HCT116 (cell line): ENCODE data around the gene CELF4. TPM values are rescaled to one million over a fixed set of nuclear protein-coding genes. Genes with fewer than 3 reads are reported as not detected.

Experiments used
- ATAC-seq: fragments of 200-7000 bp; cut with Tn5 transposase; 2 replicates; pipeline ENCODE4 v1.9.1; 2020; ENCODE audit warnings: mild to moderate bottlenecking, moderate library complexity
- BruUV-seq: library from RNA; stranded (reverse); fragments of 400-500 nt; replicated peaks from 2 replicates; lab custom pipeline; 2021; lab: Mats Ljungman, UMichigan
- CTCF ChIA-PET: fragments of 300-600 bp; sonication (Branson Sonifier 250); formaldehyde crosslinking; loops from one replicate; lab custom pipeline; 2021; ENCODE audit warnings: antibody characterized with exemption; lab: Charles Lee
- POLR2A ChIA-PET: fragments of 300-600, 350-600 bp; sonication (Branson Sonifier 250); formaldehyde crosslinking; loops from one replicate; lab custom pipeline; 2021; ENCODE audit warnings: antibody characterized with exemption; lab: Charles Lee
- RAD21 ChIA-PET, 2 experiments: fragments of 300-600 bp; sonication (Branson Sonifier 250); formaldehyde crosslinking; loops; one replicate each; lab custom pipeline; 2023; ENCODE audit warnings: low total read pairs in 2 of 2; ENCODE audit not compliant: uncharacterized antibody in 2 of 2, unreplicated experiment in 2 of 2, low non-redundant PET in 1 of 2; lab: Charles Lee
- DNase-seq: peaks from one replicate; pipeline ENCODE4 v3.0.0-alpha.2; 2010; ENCODE audit warnings: low read depth, low spot score
- H2AFZ ChIP-seq: fragments of 200-600 bp; shearing (Covaris generic), sonication (generic); 2 replicates; pipeline ENCODE4 v1.6.1; 2017; ENCODE audit warnings: low read depth, mixed run types, mixed read lengths, antibody characterized with exemption, low read length; ENCODE audit not compliant: poor library complexity, severe bottlenecking
- H3K27ac ChIP-seq: 2 replicates; pipeline ENCODE4 v1.5.1; 2012; ENCODE audit warnings: low read depth, low read length
- H3K27me3 ChIP-seq: fragments of 200-600 bp; sonication (generic); 2 replicates; pipeline ENCODE4 v1.6.1; 2016; ENCODE audit warnings: mixed run types, low read length, mixed read lengths; ENCODE audit not compliant: insufficient read depth
- H3K36me3 ChIP-seq, 2 experiments: fragments of 200-500 bp in 1 of 2; fragments of 200-600 bp in 1 of 2; sonication (Bioruptor generic) in 1 of 2; sonication (generic) in 1 of 2; 2 replicates each; pipeline versions ENCODE4 v1.5.1 to v1.6.1; 2014 to 2016; ENCODE audit warnings: low read length in 2 of 2, inconsistent platforms in 1 of 2, mixed read lengths in 1 of 2, mixed run types in 1 of 2; ENCODE audit not compliant: insufficient read depth in 2 of 2, control insufficient read depth in 1 of 2
- H3K4me1 ChIP-seq, 2 experiments: fragments of 200-600 bp in 1 of 2; sonication (generic) in 1 of 2; 2 replicates each; pipeline versions ENCODE4 v1.5.1 to v1.6.1; 2012 to 2017; ENCODE audit warnings: low read length in 2 of 2, inconsistent platforms in 1 of 2, mild to moderate bottlenecking in 1 of 2, mixed read lengths in 1 of 2, mixed run types in 1 of 2, moderate library complexity in 1 of 2; ENCODE audit not compliant: insufficient read depth in 2 of 2, control insufficient read depth in 1 of 2
- H3K4me2 ChIP-seq: fragments of 200-600 bp; sonication (generic); 2 replicates; pipeline ENCODE4 v1.6.1; 2017; ENCODE audit warnings: mixed run types, low read length, mixed read lengths
- H3K4me3 ChIP-seq, 2 experiments: fragments of 200-600 bp in 1 of 2; sonication (generic) in 1 of 2; replicated peaks in 1 of 2; 2 replicates each; pipeline ENCODE4 v1.5.1; 2011 to 2016; ENCODE audit warnings: low read length in 2 of 2, control low read depth in 1 of 2, low read depth in 1 of 2, mild to moderate bottlenecking in 1 of 2, mixed read lengths in 1 of 2, mixed run types in 1 of 2
- H3K79me2 ChIP-seq: fragments of 200-600 bp; sonication (generic); 2 replicates; pipeline ENCODE4 v1.6.1; 2017; ENCODE audit warnings: mild to moderate bottlenecking, mixed run types, low read length, moderate library complexity, mixed read lengths; ENCODE audit not compliant: insufficient read depth
- H3K9ac ChIP-seq: fragments of 200-600 bp; sonication (generic); 2 replicates; pipeline ENCODE4 v1.6.1; 2016; ENCODE audit warnings: low read length, mixed read lengths
- H3K9me2 ChIP-seq: fragments of 200-600 bp; sonication (generic), shearing (Covaris generic); 2 replicates; pipeline ENCODE4 v1.6.1; 2017; ENCODE audit warnings: mixed run types, mild to moderate bottlenecking, moderate library complexity; ENCODE audit not compliant: insufficient read depth
- H3K9me3 ChIP-seq, 2 experiments: fragments of 200-500 bp in 1 of 2; fragments of 200-600 bp in 1 of 2; sonication (Bioruptor generic) in 1 of 2; sonication (generic) in 1 of 2; 2 replicates each; pipeline ENCODE4 v1.6.1; 2014 to 2017; ENCODE audit warnings: low read length in 2 of 2, mixed read lengths in 2 of 2, inconsistent platforms in 1 of 2, low read depth in 1 of 2, mild to moderate bottlenecking in 1 of 2, mixed run types in 1 of 2, moderate library complexity in 1 of 2; ENCODE audit not compliant: control insufficient read depth in 1 of 2, insufficient read depth in 1 of 2
- H4K20me1 ChIP-seq: fragments of 200-600 bp; sonication (generic), shearing (Covaris generic); 2 replicates; pipeline ENCODE4 v1.6.1; 2017; ENCODE audit warnings: mixed run types, mild to moderate bottlenecking, moderate library complexity; ENCODE audit not compliant: insufficient read depth
- ATF3 ChIP-seq: IDR thresholded peaks from 2 replicates; pipeline ENCODE4 v1.6.1; 2012
- EGR1 ChIP-seq: IDR thresholded peaks from 2 replicates; pipeline ENCODE4 v1.6.1; 2012; ENCODE audit warnings: low read depth
- EZH2 ChIP-seq: fragments of 200-600 bp; sonication (generic); IDR thresholded peaks from 2 replicates; pipeline ENCODE4 v1.6.1; 2017; ENCODE audit warnings: antibody characterized with exemption, mixed run types
- POLR2A ChIP-seq: IDR thresholded peaks from 2 replicates; pipeline ENCODE4 v1.7.0; 2011; ENCODE audit warnings: borderline replicate concordance; ENCODE audit not compliant: insufficient read depth, insufficient read length; ENCODE audit errors: extremely low read depth
- POLR2AphosphoS5 ChIP-seq: IDR thresholded peaks from 2 replicates; pipeline ENCODE4 v1.6.1; 2011; ENCODE audit warnings: mild to moderate bottlenecking, low read depth, low read length, moderate library complexity
- YY1 ChIP-seq: IDR thresholded peaks from 2 replicates; pipeline ENCODE4 v1.6.1; 2011; ENCODE audit warnings: low read length, low read depth, moderate library complexity, mild to moderate bottlenecking; ENCODE audit not compliant: insufficient replicate concordance; ENCODE audit errors: extremely low read depth
- ZFX ChIP-seq: fragments of 450-650 bp; IDR thresholded peaks from 2 replicates; pipeline ENCODE4 v1.6.1; 2017
- intact Hi-C: fragments of 100-400 bp; cut with micrococcal nuclease; formaldehyde crosslinking; loops from 2 replicates; pipeline ENCODE4 v1.10.0; 2022
- total RNA-seq: library from RNA; stranded (reverse); gene quantifications from one replicate; pipeline ENCODE4 v1.2.1, GENCODE V29; 2021; ENCODE audit not compliant: unreplicated experiment
- TF ChIP-seq, protein P1 (sequence below): IDR thresholded peaks from 2 replicates; pipeline ENCODE4 v1.6.1; 2011; ENCODE audit warnings: mild to moderate bottlenecking, low read length, moderate library complexity; ENCODE audit not compliant: insufficient replicate concordance; ENCODE audit errors: extremely low read depth
- TF ChIP-seq, protein P2 (sequence below), 3 experiments: fragments of 200-600 bp in 1 of 3; sonication (generic) in 1 of 3; IDR thresholded peaks in 2 of 3; conservative IDR thresholded peaks in 1 of 3; 2 replicates each; pipeline ENCODE4 v1.5.1; 2012 to 2017; ENCODE audit warnings: low read depth in 2 of 3, low read length in 2 of 3, antibody characterized with exemption in 1 of 3, borderline replicate concordance in 1 of 3, control low read depth in 1 of 3, mild to moderate bottlenecking in 1 of 3, mixed read lengths in 1 of 3, mixed run types in 1 of 3, moderate library complexity in 1 of 3; ENCODE audit not compliant: insufficient read depth in 1 of 3

The CELF4 gene
- total RNA-seq, 1 experiment from 2014 or later, result not detected

GRCh38 chr18:37529296-37529695 lies 36.3 kb downstream of the CELF4 start:
- Histone ChIP-seq H3K9ac (no peak overlapping the region), H3K9me3 (no peaks in the 10 kb centered on the region), H3K27ac (no peak overlapping the region), H3K4me1 (no peaks in the 10 kb centered on the region), H3K36me3 (no peaks in the 10 kb centered on the region), H2AFZ (no peak overlapping the region), H3K79me2 (no peaks in the 10 kb centered on the region), H4K20me1 (no peaks in the 10 kb centered on the region), H3K4me2 (no peak overlapping the region), H3K27me3 (peaks cover 53% of the 10 kb centered on the region), H3K9me2 (no peaks in the 10 kb centered on the region), H3K4me3 (no peak overlapping the region)
- no peak for TF ChIP-seq ZFX
- TF ChIP-seq, protein P1, sequence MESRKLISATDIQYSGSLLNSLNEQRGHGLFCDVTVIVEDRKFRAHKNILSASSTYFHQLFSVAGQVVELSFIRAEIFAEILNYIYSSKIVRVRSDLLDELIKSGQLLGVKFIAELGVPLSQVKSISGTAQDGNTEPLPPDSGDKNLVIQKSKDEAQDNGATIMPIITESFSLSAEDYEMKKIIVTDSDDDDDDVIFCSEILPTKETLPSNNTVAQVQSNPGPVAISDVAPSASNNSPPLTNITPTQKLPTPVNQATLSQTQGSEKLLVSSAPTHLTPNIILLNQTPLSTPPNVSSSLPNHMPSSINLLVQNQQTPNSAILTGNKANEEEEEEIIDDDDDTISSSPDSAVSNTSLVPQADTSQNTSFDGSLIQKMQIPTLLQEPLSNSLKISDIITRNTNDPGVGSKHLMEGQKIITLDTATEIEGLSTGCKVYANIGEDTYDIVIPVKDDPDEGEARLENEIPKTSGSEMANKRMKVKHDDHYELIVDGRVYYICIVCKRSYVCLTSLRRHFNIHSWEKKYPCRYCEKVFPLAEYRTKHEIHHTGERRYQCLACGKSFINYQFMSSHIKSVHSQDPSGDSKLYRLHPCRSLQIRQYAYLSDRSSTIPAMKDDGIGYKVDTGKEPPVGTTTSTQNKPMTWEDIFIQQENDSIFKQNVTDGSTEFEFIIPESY, result no peak
- TF ChIP-seq EGR1, result no peak
- TF ChIP-seq EZH2, result no peak
- no peak for TF ChIP-seq POLR2A
- no peak for TF ChIP-seq POLR2AphosphoS5
- no peak for TF ChIP-seq YY1
- TF ChIP-seq ATF3, result no peak
- TF ChIP-seq, protein P2, sequence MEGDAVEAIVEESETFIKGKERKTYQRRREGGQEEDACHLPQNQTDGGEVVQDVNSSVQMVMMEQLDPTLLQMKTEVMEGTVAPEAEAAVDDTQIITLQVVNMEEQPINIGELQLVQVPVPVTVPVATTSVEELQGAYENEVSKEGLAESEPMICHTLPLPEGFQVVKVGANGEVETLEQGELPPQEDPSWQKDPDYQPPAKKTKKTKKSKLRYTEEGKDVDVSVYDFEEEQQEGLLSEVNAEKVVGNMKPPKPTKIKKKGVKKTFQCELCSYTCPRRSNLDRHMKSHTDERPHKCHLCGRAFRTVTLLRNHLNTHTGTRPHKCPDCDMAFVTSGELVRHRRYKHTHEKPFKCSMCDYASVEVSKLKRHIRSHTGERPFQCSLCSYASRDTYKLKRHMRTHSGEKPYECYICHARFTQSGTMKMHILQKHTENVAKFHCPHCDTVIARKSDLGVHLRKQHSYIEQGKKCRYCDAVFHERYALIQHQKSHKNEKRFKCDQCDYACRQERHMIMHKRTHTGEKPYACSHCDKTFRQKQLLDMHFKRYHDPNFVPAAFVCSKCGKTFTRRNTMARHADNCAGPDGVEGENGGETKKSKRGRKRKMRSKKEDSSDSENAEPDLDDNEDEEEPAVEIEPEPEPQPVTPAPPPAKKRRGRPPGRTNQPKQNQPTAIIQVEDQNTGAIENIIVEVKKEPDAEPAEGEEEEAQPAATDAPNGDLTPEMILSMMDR (IDR thresholded peaks at IDR 0.05 in 2 of 3, conservative IDR thresholded peaks at IDR 0.05 in 1 of 3; ENCODE audit: borderline replicate concordance in 1 of 3, insufficient read depth in 1 of 3, low read depth in 2 of 3, low read length in 2 of 3), result no peak
- ATAC-seq (no peak), DNase-seq (no peak)
- ChIA-PET POLR2A (no interaction called here), RAD21 (no interaction called here), CTCF (interaction anchor here (3.1 kb wide), 1 partner anchor 9 kb away, joined by 13 read pairs; no protein-coding TSS in a partner anchor)
- BruUV-seq, result no TSS peak
- intact Hi-C loops, result no loop called here
